ENCODE measurements around the gene CFAP43.
"Not testable (repeated sequence)": the region's sequence is repeated elsewhere in the genome, so short reads cannot be mapped to it uniquely, and the experiment has no call there.

The CFAP43 gene

DNA sequence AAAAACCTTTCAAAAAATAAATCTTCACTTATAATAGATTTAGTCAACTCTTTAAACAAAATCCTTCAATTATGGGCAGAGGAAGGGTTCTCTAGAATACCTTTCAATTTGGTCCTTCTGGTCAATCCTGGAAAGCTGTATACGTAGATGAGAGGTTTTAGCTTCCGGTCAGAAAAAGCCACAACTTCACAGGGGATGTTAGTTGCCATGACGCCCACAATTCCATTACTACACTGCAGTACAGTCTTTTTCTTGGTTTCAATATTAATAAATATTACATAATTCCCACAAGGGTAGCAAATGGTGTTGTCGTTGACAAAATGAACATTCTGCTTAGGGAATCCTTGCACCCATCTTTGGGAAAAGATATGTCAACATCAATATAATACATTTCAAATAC lies 1.7 kb downstream of the CFAP43 start:
- DNase-seq (ENCODE audit: low spot score), result no peak

DNA sequence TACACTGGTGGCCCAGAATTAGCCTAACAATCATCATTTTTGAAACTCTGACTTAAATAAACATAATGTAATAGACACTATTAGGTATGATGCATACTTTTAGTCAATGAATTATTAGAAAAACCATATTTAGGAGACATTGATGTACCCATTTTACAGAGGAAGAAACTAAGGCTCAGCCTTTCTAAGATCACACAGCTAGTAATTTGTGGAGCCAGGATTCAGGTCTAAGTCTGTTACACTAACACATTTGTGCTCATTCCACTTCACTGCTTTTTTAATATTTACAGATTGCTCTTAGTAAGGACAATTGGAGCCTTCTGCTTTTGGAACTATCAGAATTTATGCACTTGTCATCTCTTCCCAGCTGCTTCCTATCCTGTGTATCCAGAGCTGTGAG lies 8.9 kb downstream of the CFAP43 start:
- no peak for DNase-seq (ENCODE audit: low spot score)

DNA sequence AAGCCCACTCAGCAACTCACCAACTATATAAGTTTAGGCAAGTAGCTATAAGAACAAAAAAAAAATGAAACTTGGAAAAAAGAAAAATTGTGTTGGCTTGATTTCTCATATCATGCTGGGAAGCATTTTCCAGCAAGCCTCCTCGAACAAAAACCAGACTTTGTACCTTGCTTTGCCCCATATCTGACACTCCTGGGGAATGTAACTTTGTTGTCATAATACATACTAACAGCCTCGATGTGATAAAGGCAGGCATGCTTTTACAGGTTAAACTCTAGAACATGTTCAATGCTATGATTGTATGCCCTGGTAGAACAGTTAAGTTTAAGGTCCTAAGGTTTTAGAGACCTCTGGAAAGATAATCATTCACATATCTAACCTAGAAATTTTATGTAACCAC lies 11.6 kb downstream of the CFAP43 start:
- no peak for DNase-seq (ENCODE audit: low spot score)

DNA sequence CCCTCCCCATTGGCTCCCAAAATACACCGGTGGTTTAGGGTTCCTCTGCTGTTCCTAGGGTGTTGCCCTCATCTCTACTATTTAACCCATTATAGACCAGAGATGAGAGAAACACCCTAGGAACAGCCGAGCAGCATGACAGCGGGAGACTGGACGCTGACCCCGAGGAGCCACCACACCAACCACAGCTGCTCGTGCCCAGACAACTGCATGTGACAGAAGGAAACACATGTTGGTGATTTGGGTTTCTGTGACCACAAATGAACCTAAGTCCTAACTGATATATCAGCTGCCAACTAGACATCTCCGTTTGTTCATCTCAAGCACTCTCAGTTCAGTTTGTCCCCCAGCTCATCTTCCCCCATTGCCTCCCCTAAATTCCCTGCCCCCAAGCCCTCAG lies 13.4 kb downstream of the CFAP43 start:
- DNase-seq (ENCODE audit: low spot score), result no peak

DNA sequence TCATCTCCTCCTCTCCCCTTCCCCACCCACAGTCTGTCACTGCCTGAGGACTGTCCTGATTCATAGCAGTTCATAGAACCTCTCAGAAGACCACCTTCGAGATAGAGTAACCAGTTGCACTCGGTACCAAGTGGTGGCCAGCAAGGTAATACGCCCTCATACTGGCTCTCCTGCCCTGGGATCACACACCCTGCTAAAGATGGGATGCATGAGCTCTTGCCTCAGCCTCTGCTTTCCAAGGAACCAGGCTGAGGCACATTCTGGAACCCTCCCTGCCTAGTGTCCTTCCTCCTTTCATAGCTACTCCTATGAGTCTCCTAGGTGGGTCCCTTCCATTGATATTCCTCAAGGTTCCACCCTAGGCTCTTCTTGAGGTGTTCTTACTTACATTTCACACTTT lies 15.5 kb downstream of the CFAP43 start:
- DNase-seq (ENCODE audit: low spot score), result no peak

DNA sequence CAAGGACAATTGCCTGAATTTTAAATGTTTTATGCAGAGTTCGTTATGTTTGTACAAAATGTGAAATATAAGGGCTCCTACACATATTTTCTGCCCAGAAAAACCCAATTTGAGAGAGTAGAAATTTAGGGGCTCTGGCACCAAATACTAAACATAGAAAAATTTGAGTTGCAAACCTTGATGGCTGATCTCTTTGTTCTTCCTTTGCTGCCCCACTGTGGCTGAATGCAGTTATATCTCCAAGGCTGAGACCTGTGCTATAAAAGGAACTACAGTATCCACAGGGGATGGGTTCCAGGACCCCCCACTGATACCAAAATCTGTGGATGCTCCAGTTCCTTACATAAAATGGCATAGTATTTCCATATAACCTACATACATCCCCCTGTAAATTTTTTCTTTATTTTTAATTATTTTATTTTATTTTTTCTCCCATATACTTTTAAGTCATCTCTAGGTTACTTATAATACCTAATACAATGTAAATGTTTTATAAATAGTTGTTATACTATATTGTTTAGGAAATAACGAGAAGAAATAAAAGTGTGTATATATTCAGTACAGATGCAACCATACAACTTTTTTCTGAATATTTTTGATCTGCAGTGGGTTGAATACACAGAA lies 22.5 kb downstream of the CFAP43 start:
- peak; percentile 86 for DNase-seq (ENCODE audit: low spot score)

DNA sequence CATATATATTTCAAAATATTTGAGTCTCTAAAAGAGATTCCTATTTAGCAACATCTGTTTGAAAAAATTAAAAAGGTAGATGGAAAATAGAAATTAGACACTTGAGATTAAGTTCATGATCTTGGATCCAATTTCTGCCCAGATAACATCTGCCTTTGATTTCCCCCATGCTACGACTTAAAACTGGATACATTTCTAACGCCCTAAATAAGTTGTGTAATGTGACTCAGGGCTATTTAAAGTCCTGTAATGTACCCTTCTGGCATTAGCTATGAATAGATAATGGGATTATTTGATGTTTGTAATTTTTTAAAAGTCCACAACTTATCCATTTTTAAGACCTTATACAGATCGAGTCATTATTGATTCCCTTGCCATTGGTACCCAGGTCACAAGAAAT lies 23.4 kb downstream of the CFAP43 start:
- DNase-seq (ENCODE audit: low spot score), result no peak

DNA sequence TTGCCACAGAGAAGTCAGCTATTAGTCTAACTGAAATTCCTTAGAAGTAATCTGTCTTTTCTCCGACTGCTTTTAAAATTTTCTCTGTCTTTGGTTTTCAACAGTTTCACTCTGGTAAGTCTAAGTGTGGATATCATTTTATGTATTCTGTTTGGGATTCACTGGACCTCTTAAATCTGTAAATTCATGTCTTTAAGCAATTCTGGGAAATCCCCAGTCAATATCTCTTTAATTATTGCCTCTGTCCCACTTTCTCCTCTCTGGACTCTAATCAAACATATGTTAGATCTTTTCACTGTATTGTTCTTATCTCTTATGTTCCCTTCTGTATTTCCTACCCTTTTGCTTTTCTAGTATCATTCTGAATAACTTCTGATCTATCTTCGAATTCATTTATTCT lies 29.9 kb downstream of the CFAP43 start:
- no peak for DNase-seq (ENCODE audit: low spot score)

DNA sequence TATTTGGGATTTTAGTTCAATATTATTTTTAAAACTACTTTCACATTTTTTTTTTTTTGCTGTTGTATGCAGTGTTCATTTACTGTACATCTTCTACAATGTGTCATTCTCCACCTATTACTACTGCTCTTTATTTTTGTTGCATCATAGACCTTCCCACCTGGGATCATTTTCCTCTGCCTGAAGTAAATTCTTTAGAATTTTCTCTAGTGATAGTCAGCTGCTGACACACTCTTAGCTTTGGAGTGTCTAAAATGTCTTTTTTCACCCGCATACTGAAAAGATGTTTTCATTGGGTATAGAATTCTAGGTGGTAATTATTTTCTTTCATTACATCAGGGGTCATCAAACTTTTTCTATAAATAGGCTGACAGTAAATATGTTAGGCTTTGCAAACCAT lies 30.5 kb downstream of the CFAP43 start:
- no peak for DNase-seq (ENCODE audit: low spot score)

DNA sequence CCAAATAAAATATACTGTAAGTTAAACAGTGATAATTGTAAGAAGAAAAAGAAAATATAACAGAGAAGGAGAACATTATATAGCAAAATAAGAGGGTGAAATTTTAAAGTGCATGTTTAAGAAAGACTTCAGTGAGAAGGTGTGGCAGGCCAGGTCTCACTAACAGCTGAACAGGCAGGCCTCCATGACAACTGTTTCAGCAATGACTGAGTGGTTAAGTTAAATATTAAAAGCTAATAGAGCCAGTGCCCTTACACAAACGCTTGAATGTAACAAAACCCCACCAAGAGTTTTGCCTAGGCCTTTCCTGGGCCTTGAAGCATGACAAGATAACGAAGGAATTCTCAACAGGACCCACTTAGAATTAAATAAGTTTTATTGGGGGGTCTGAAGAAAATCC lies 32.6 kb downstream of the CFAP43 start:
- DNase-seq (ENCODE audit: low spot score), result no peak

DNA sequence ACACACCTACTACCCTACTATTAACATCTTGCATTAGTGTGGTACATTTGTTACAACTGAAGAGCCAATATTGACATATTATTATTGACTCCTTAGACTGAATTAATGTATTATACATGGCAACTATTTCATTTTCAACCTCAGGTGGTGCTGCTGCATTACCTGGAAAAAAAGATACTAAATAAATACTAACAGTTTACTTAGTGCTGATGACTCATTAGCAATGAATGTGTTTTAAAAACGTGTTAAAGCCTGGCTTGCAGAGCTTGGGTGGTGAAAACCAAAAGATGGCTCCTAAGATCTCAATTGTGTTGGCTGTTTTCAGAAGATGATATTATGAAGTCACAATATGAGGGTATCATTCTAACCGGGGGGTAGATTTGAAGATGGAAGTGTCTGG lies 34.8 kb downstream of the CFAP43 start:
- no peak for DNase-seq (ENCODE audit: low spot score)

DNA sequence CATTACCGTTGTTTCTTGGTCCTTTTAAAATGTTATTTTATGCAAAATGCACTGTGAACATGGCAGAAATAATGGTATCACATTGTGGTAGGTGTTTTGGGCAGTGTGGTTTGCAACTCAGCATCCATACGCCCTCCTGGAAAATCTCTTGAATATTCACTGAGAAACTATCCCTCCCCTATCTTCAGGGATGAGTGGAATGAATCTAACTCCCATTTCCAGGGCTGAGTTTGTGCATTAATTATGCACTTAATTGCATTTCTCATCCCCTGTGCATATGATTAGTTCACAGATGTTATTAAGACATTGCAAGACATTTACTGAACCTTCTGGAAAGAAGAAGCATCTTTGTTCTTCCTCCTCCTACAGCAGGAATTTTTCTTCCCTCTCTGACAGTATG lies 36.5 kb downstream of the CFAP43 start:
- no peak for DNase-seq (ENCODE audit: low spot score)

DNA sequence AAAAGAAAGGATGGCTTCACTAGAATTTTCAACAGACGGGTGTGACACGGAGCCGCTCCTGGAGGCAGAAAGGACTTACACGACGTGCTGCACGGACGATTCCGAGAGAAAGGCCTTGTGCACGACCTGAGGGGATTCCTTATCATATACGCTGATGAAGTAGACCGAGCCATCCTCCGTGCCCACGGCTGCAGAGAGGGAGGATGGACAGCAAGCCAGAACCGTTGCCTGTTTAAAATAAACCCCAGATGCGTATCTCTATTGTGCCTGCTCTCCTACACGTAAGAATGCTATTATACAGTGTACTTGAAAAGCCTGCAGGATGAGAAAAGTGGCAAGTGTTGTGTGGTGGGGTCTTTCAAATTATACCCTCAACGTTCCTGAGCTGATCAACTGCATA lies 38.4 kb downstream of the CFAP43 start:
- DNase-seq (ENCODE audit: low spot score), result no peak

DNA sequence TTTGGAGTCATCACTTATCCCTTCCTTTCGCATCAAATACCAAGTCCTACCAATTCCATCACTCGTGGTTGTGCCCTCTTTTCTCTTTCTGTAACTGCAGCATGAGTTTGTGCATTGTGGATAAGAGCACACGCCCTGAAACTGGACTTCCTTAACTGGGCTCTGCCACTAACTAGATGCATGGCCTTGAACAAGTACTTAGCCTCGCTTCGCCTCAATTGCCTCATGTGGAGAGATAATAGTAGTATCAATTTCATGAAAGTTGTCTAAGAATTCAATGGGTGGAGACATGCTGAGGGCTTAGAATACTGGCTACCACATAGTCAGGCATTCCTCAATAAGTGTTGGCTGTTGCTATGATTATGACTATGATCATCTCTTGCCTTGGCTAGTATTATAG lies 41.5 kb downstream of the CFAP43 start:
- DNase-seq (ENCODE audit: low spot score), result no peak

DNA sequence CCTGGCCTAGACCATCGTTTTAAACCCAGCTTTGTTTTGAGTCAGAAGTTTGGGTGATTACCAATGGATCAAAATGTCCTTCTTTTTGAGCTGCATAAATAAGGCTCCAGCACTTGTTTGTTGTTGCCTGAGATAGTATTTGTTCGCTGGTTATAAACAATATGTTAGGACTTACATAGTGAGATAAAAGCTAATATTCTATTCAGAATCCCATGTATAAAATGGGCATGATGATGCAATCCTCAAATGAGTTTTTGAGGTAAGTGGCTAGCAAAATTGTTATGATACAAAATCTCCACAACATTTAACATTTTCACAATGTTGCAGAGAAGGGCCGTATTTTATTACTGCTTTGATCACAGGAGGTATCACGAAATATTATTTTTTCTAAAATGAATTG lies 48.5 kb downstream of the CFAP43 start:
- no peak for DNase-seq (ENCODE audit: low spot score)

DNA sequence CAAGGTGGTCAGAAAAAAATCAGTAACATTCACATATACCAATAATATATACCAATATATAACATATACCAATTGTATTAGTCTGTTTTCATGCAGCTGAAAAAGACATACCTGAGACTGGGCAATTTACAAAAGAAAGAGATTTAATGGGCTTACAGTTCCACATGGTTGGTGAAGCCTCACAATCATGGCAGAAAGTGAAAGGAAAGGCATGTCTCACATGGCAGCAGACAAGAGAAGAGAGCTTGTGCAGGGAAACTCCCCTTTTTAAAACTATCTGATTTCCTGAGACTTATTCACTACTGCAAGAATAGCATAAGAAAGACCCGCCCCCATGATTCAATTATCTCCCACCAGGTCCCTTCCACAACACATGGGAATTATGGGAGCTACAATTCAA lies 58.0 kb downstream of the CFAP43 start:
- not testable (repeated sequence) for DNase-seq (ENCODE audit: low spot score)

DNA sequence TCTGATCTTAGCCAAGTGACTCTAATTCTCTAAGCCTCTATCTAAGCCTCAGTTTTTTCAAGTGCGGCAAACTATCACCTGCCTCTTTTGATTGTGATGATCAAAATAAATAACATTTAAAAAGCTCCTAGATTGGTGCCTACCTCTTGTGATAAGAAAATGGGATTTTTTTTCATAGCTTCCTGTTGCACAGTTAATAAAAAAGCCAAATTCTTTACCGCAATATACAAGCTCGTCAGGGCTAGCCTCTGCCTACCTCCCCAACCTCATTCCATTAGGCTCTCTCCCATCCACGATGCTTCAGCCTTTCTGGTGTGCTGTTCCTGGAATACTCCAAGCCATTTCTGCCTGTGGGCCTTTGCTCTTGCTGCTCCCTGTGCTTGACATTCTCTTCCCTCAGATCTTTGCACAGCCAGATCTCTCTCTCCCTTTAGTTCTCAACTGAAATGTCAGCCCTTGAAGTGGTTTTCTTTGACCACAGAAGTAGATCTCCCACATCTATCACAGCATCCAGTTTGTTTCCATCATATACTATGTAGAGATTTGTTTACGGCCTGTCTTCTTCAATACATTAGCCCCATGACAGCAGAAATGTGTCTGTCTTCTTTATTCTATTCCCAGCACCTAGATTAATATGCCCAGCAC lies 61.4 kb downstream of the CFAP43 start:
- no peak for DNase-seq (ENCODE audit: low spot score)

DNA sequence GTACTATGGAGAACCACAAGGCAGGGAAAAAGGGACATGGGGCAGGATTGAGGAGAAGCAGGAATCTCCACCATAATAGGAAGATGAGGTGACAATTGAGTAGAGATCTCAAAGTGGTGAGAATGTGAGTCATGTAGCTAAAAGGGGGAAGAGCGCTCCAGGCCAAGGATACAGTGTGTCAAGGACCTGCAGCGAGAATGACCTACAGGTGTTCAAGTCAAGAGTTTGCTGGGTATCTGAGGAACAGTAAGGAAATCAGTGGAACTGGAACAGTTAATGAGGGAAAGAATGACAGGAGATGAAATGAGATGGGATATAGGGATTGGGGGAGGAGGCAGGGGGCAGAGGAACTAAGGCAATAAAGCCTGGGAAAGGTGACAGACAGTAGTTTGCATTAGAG lies 76.6 kb downstream of the CFAP43 start:
- no peak for DNase-seq (ENCODE audit: low spot score)

DNA sequence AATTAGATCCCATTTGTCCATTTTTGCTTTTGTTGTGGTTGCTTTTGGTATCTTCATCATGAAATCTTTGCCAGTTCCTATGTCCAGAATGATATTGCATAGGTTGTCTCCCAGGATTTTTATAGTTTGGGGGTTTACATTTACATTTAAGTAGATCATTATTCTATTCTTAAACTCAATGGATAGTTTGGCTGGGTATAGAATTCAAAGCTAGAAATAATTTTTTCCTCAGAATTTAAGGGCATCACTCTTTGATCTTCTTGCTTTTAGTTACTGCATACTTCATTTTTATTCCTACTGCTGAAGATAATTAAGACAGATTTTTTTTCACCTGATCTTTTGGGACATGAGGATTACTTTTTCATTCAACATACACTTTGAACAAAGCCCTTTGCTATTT lies 80.4 kb downstream of the CFAP43 start:
- no peak for DNase-seq (ENCODE audit: low spot score)

DNA sequence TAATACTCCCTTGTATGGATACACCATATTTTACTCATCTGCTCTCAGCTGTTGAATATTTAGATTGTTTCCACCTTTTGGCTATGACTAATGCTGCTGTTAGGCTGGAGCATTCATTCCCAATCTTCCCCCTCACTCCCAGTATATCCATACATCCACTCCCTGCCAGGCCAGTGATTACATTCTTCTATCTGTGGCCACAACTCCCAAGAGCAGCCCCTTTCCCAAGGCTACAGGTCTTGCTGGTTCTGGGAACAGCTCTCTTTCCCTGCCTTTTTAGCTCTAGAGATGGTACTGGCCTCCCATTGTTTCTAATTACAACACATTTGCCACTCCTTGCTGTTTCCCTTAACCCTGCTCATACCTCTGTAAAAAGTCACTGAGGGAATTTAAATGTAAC lies 82.0 kb downstream of the CFAP43 start:
- DNase-seq (ENCODE audit: low spot score), result no peak

DNA sequence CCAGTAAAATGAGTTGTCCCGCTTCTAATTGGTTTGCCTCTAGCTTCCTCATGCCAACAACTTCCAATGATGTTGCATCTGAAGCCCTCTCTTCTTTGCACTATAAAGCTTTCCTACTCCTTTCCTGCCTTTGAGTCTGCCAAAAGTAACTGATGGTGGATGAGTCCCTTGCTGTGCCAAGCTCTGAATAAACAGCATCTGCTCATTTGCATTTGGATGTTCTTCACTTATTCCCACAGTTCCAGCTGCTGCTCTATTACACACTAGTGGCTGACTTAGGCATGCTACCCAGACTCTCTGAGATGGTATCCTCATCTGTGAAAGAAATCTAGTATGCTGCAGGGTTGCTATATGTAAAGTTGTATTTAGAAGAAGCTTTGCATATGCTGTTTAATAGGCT lies 85.3 kb downstream of the CFAP43 start:
- DNase-seq (ENCODE audit: low spot score), result peak; percentile 97

DNA sequence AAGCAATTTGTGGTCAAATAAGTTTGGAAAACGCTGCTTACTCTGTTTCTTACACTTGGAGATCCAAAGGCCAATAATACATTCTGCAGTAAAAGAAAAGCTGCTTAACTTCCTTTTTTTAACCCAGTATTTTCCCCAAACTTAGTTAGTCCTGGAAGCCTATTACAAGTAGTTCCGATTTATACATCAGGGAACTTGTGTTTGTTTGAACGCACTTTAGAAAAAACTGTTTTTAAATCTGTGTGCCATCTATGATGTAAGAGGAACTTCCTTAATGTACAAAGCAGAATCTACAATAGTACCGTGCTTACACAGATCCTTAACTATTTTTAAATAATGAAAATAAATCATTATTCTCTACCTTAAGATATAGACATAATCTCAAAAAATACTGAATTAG lies 87.2 kb downstream of the CFAP43 start:
- peak; percentile 39 for DNase-seq (ENCODE audit: low spot score)

DNA sequence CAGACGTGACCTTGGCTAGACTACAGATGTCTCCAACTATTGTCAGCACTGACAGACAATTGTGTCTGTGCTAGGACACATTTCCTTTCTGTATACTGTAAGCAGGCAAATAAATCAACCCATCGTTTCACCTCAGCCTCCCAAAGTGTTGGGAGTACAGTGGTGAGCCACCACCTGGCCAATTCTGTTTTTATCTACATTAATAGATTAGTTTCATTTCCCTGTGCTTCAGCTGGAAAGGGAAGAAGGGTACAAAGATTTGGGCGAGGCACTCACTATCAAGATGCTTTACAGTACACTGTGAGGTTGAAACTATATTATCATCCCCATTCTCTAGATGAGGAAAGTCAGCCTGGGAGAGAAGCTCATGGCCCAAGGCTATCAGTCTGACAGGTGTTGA lies 88.3 kb downstream of the CFAP43 start:
- DNase-seq (ENCODE audit: low spot score), result no peak

DNA sequence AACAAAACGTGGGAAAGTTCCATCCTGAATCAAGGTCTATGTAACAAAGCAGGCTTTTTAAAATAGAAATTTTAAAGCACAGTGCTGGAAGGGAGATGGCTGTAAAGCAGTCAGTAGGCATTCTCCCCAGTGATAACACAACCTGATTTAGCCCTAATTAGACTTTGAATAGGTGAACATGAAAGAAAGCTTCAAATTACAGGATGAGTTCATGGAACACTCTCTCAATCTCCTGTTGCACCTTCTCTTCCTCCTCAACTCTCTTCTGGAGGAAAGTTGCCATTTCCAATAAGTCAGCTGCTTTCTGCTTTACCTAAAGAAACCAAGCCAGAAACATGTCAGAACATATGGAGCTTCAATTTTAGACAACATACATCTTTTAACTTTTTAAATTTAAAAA lies 90.1 kb downstream of the CFAP43 start:
- DNase-seq (ENCODE audit: low spot score), result no peak
